NCI-H128 (cell line): ENCODE measurements around the gene MEGF6.
A peak's percentile ranks its signal among the peaks of the same experiment; 100 is the strongest.

Experiments used
- DNase-seq: peaks from one replicate; lab custom pipeline; 2025; ENCODE audit not compliant: unreplicated experiment; lab: John Stamatoyannopoulos, UW

MEGF6 gene

DNA sequence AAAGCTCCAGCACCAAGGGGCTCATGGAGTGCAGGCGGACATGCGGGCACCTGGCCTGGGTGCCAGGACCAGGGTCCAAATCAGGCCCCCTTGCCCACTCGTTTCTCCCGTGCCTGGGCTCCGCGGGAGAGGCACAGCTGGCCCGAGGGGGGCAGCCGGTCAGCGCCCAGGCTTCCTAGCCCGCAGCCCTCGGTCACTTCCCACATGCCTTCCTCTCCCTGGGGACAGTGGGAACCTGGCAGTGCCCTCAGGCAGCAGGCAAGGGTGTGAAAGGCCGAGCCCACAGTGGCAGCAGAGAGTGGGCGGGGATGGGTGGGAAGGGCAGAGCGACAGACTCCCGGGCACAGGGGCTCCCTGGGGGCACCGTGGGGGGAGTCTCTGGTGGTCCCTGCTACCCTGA, 69.8 kb downstream of the MEGF6 start:
- no peak for DNase-seq

DNA sequence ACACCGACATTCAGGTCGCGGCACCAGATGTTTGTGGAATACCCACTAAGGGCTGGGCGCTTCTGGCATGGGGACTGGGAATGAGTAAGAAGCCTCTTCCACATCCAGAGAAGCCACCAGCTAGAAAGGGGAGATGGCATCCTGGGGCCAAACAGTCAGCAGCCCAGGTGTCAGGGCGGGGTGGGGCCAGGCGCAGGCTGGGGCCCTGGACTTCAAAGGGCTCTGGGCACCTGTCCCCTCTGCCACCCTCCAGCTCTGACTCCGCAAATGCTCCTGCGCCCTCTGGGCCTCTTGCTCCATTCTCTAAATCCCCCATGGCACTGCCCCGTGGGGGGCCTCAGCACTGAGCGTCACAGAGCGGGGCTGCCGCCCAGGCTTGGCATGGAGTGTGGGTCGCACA, 70.4 kb downstream of the MEGF6 start:
- DNase-seq, result no peak

DNA sequence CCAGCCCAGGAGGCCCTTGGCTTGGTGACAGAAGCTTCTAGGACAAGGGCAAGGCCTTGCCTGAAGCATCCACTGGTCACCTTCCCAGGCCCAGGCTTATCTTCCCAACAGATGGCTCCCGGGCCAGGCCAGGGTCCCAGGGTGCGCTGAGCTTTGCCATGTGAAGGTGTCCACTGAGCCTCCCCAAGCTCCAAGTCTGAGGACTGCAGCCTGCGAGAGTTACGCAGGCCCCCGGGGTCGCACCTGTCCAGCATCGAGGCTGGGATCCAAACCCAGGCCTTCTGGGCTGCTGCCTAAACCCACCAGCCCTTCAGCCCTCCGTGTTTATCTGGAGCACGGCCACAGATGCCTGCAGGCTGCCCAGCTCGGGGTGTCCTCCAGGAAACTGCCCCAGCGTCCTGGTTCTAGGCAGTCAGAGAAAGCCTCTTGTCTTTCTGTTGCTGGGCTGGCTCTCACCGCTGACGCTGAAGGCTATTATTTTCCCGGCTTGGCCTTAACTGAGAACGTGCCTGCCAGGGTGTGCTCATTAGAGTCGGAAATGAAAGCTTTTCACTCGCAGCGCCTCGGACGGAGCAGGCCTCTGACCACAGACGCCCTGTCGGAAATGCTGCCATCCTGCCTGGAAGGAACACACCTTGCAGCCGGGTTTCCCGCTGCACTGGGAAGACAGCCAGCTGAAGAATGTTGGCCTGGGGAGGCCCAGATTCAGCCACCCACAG, 71.4 kb downstream of the MEGF6 start:
- DNase-seq, result no peak

- DNase-seq, result no peak
These were observed 73.9 kb downstream of the MEGF6 start for GRCh38 chr1:3537359-3537758.

- no peak for DNase-seq
These were observed 74.7 kb downstream of the MEGF6 start for GRCh38 chr1:3536420-3537195.

- no peak for DNase-seq
These were observed 75.6 kb downstream of the MEGF6 start for GRCh38 chr1:3535732-3536131.

DNA sequence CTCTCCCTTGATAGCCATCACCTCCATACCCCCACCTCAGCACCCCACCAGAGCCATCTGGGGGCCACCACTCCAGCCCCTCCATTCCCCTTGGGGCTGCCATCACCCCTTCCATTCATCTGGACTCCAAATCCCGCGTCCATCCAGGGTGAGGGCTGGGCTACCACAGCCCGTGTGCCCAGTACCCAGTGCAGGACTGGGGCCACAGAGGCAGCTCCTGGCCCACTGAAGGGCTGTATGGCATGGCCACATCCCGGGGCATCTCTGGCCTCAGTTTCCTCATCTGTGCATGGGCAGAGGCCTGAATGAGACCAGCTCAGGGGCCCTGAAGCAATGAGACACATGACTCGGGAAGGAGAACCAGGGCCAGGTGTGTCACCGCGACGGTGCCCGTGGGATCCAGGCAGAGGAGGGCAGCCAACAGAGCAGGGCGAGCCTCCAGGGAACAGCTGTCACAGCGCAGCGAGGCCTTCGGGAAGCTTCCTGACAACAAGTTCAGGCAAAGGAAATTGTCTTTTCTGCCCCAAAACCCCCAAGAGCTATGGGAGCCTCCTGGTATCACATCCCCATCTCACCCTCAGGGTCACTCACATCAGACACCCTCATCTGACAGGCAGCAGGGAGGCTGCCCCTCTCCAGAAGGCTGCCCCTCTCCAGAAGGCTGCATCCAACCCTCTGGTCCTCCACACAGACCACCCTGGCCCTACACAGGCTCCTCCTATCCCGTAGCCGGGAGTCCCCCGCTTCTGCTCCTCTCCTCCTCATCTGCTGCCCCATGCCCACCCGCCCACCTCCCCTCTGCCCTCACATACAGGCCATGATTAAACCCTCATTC, 76.3 kb downstream of the MEGF6 start:
- no peak for DNase-seq

DNA sequence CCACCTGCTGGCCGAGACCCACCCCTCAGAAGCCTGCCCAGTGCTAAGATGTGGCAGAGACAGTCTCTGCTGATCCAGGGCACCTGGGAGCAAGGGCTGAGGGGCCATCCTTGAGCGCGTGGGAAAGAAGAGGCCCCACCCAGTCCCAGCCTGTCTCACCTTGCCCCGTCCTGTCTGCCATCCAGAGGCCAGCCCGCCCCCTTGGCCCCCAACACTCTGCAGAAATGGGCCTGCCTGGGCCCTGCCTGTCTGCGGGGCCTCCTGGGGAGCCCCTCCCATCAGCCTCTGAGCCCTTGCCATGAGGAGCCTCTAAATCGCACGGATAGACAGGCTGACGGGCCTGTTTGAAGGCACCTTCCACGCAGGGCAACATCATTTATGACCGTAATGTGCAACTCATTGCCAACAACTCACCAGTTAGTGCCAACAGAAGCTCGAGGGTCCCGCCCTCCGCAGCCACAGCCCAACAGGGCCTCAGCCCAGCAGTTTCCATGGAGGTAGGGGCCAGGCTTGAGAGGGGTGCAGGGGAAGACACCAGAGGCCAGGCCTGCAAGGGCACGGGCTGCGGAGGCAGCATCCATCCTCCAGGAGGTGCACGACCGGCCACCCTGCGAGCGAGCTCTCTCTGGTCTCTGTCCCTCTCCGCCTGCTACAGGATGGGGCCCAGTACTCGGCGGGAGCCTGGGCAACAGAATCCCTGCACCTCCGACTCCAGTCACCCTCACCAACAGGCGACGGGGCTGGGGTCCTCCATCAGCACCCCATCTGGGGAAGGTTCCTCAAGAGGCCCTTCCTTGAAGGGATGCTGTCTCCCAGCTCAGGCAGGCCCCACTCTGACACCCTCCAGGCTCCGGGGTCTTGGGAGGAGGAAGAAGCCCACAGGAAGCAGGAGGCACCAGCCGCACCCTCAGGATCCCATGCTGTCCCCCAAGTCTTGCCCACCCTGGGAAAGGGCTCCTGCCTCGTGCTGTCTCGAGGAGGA, 78.0 kb downstream of the MEGF6 start:
- DNase-seq, result no peak

DNA sequence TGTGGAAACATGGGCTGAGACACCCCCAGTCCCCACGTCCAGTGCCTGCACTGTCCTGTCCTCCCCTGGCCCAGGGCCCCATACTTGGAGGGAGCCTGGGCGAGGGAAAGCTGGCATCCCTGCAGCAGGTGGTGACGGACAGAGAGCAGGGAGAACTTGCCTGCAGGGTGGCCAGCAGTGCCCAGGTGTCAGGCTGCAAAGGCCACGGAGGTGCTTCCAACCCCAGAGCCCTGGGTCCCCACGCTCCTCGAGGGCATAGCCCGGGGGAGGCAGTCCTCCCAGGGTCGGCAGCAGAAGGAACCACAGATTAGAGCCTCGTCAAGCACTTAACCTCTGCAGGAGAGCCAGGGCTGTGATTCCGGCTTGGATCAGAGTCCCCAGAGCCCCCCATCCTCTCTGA, 79.4 kb downstream of the MEGF6 start:
- no peak for DNase-seq

GRCh38 chr1:3530926-3531818, 80.1 kb downstream of the MEGF6 start:
- DNase-seq, result peak; percentile 50

DNA sequence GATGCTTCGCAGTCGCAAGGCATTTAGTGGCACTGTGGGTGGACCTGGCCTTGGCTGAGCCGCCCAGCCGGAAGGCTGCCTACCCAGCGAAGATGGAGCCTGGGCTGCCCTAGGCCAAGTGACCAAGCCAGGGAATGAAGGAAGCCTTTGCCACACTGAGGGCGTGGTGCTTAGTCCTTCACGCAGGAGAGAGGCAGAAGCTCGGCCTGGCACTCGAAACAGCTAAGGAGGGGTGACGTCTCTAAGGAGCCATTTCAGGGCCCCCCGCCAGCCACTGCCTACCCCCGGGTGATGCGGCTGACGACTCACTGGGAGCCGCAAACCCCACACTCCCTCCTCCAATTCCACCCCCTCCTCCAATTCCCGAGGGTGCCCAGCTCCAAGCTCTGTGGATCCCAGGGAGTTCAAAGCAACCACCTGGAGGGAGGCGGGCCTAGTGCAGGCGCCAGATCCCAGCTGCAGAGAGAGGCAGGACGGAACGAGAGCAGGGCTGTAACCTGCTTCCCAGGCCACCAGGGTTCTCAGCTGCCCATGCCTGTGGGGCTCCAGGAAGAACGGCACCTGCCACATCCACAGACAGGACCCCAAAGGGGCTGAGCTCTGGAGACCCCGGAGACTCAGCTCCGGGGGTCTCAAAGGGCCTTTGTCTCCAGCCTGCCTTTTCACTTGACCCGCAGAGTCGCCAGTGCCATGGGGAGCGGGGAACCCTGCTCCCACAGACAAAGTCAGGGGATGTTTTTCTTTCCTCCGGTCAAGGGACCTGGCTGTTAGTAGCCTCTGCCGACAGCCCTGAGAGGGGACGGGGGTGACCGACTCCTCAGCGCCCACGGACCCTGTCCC, 81.0 kb downstream of the MEGF6 start:
- DNase-seq, result peak; percentile 19

DNA sequence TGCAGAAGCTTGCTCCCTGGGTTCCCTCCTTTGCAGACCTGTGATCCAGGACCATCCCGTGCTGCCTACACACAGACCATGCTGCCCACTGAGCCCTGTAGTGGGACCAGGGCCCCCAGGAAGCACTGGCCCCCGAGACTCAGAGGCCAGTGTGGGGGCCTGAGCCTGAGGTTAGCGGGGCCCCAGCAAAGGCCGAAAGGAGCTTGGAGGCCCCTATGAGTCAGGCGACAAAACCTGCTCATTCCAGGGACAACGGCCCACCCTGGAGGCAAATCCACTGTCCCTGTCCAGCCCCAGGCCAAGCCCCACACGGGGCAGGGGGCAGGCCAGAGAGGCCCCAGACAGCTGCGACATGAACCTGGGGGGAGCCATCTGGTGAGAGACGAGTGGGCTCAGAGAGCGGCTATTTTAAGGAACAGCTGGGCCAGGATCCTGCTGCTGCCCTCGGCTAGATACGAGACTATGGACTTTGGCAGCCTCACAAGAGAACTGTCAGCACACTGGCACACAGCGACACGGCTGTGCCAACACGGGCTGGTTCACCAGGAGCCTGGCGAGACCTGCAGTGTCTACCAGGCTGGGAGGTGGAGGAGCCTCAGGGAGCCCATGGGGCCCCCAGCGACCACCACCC, 82.1 kb downstream of the MEGF6 start:
- DNase-seq, result no peak

DNA sequence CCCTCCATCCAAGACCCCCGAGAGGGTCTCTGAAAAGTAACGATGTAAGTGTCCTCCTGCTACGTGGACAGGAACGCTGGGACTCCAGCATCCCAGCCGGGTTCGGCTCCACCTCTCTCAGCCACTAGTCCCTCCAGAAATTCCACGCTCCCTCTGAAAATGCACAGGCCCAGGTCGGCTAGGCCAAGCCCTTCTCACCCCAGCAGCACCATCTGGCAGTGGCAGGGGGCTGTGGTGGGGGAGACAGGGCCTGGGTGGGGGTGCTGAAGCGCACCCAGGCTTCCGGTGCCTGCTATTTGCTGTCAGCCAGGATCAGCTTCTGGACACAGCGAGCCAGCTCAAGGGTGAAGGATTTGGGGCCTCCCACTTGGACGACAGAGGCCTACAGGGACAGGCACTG, 83.5 kb downstream of the MEGF6 start:
- no peak for DNase-seq

DNA sequence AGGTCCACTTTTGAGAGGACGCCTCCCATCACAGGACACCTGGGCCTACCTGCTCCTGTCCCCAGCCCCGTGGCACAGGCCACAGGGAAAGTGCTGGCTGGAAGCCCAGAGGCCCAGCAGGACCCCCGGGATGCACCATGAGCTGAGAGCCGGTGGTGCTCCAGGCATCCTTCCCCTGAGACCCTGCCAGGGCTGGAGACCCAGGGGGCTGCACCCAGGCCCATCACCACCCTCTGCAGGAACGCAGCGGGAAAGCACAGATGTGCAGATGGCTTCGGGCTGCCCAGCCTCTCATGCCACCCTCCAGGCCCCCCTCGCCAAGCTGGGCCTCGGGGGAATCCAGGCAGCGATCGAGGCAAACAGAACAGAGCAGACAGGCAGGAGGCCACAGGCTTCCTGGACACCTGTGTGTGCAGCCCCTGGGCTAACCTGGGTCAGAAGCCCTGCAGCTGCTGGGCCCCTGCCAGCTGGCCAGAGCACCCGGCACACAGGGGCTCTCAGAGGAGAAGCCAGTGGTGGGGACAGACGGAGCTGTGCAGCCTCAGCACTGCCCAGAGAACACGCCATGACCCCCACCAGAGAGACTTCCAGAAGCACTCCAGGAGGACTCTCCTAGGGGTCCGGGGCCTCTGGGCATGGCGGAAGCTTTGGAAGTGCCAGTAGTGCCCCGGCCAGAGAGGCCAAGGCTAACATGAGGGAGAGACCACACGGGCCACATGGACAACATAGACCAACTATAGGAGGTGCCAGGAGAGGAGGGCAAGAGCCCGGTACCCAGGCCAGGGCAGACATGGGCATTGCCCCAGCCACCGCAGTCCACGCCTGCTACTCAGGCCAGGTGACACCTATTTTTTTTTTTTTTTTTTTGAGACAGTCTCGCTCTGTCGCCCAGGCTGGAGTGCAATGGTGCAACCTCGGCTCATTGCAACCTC, 85.5 kb downstream of the MEGF6 start:
- DNase-seq, result no peak

DNA sequence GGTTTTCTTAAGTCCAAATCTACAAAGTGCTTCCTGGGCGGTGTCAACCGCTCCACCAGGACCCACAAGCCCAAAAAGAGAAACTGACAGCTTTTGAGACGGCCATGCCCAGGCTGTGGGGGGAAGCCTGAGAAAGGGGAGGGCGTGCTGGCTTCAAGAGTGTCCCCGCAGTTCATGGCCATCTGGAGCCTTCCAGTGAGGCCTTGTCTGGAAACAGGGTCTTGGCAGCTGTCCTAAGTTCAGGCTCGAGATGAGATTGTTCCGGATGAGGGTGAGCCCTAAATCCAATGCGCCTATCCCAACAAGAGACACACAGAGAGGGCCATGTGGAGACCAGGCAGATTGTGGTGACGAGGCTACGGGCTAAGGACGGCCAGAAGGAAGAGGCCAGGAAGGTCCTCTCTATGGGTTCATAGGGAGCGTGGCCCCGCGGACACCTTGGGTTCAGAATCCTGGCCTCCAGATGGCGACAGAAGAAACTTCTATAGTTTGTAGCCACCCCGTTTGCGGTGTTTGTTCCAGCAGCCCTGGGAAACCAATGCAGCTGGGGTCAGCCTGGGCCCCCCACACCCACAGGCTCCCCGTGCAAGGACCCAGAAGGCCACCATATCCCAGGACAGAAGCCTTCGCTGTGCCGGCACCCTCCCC, 86.6 kb downstream of the MEGF6 start:
- DNase-seq, result no peak

DNA sequence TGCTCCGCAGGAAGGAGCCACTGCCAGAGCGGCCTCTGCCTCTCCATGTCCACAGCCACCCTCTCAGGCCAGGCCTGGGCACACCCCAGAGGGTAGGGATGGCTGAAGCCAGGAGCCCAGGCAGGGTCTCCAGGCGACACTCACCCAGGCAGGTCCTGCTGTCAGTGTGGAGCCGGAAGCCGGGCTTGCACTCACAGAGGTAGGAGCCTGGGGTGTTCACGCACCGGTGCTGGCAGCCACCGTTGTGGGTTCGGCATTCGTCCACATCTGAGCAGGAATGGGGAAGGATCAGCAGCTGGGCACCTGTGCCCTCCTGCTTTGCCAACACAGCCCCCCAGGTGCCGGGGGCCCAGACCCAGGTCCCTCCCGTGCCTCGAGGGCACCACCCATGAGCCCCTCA, 87.3 kb downstream of the MEGF6 start:
- no peak for DNase-seq
